H9 (cell line): ENCODE measurements around the gene NRP2. TPM values are rescaled to one million over a fixed set of nuclear protein-coding genes. Genes with fewer than 3 reads are reported as not detected.

Experiments
- DNase-seq: peaks from one replicate; pipeline ENCODE4 v3.0.0-alpha.2; 2017
- H2AFZ ChIP-seq: one replicate; pipeline ENCODE4 v1.6.1; 2013; ENCODE audit warnings: mild to moderate bottlenecking, low read length, control low read depth, moderate library complexity
- H2AK5ac ChIP-seq: 2 replicates; pipeline ENCODE4 v1.6.1; 2013; ENCODE audit warnings: low read length, control low read depth, mixed read lengths; ENCODE audit not compliant: insufficient read length
- H2BK120ac ChIP-seq: one replicate; pipeline ENCODE4 v1.6.1; 2013; ENCODE audit warnings: low read depth, mild to moderate bottlenecking, low read length, control low read depth, inconsistent platforms; ENCODE audit not compliant: poor library complexity, severe bottlenecking
- H2BK12ac ChIP-seq: 2 replicates; pipeline ENCODE4 v1.6.1; 2013; ENCODE audit warnings: low read length, control low read depth, mixed read lengths, low read depth; ENCODE audit not compliant: insufficient read length
- H2BK15ac ChIP-seq: 2 replicates; pipeline ENCODE4 v1.6.1; 2013; ENCODE audit warnings: low read depth, low read length, control low read depth
- H2BK20ac ChIP-seq: one replicate; pipeline ENCODE4 v1.6.1; 2013; ENCODE audit warnings: low read depth, mild to moderate bottlenecking, low read length, control low read depth, inconsistent platforms; ENCODE audit not compliant: poor library complexity, severe bottlenecking
- H2BK5ac ChIP-seq: 2 replicates; pipeline ENCODE4 v1.6.1; 2013; ENCODE audit warnings: low read length, control low read depth, mixed read lengths; ENCODE audit not compliant: insufficient read length
- H3K14ac ChIP-seq: 2 replicates; pipeline ENCODE4 v1.6.1; 2013; ENCODE audit warnings: low read length, control low read depth; ENCODE audit not compliant: insufficient read depth
- H3K18ac ChIP-seq: 2 replicates; pipeline ENCODE4 v1.6.1; 2013; ENCODE audit warnings: low read depth, mild to moderate bottlenecking, mixed read lengths, low read length, control low read depth; ENCODE audit not compliant: insufficient read length
- H3K23ac ChIP-seq: 2 replicates; pipeline ENCODE4 v1.6.1; 2013; ENCODE audit warnings: low read length, control low read depth, mixed read lengths, low read depth; ENCODE audit not compliant: insufficient read length
- H3K23me2 ChIP-seq: 2 replicates; pipeline ENCODE4 v1.6.1; 2013; ENCODE audit warnings: low read depth, mild to moderate bottlenecking, mixed read lengths, low read length, control low read depth; ENCODE audit not compliant: insufficient read length, poor library complexity, severe bottlenecking
- H3K27ac ChIP-seq: 2 replicates; pipeline ENCODE4 v1.5.1; 2013; ENCODE audit warnings: low read length, control low read depth, mixed read lengths, low read depth; ENCODE audit not compliant: insufficient read length
- H3K27me3 ChIP-seq: 2 replicates; pipeline ENCODE4 v1.6.1; 2013; ENCODE audit warnings: low read length, control low read depth, inconsistent platforms; ENCODE audit not compliant: insufficient read depth
- H3K4ac ChIP-seq: 2 replicates; pipeline ENCODE4 v1.6.1; 2013; ENCODE audit warnings: low read depth, mild to moderate bottlenecking, control low read depth, inconsistent platforms, low read length, moderate library complexity
- H3K4me1 ChIP-seq: 2 replicates; pipeline ENCODE4 v1.6.1; 2013; ENCODE audit warnings: low read length, control low read depth, inconsistent platforms; ENCODE audit not compliant: insufficient read depth
- H3K4me2 ChIP-seq: 2 replicates; pipeline ENCODE4 v1.6.1; 2013; ENCODE audit warnings: low read length, control low read depth, mixed read lengths; ENCODE audit not compliant: insufficient read length, insufficient read depth
- H3K56ac ChIP-seq: 2 replicates; pipeline ENCODE4 v1.6.1; 2013; ENCODE audit warnings: low read depth, mild to moderate bottlenecking, mixed read lengths, low read length, control low read depth; ENCODE audit not compliant: insufficient read length
- H3K79me1 ChIP-seq: 2 replicates; pipeline ENCODE4 v1.6.1; 2013; ENCODE audit warnings: low read depth, mild to moderate bottlenecking, moderate library complexity, low read length, control low read depth, inconsistent platforms; ENCODE audit not compliant: insufficient read depth, poor library complexity, severe bottlenecking
- H3K79me2 ChIP-seq: 2 replicates; pipeline ENCODE4 v1.6.1; 2013; ENCODE audit warnings: low read length, control low read depth, inconsistent platforms; ENCODE audit not compliant: insufficient read depth
- H3K9ac ChIP-seq: 2 replicates; pipeline ENCODE4 v1.6.1; 2013; ENCODE audit warnings: low read length, control low read depth, mixed read lengths; ENCODE audit not compliant: insufficient read length; ENCODE audit errors: extremely low read depth
- H3K9me3 ChIP-seq: one replicate; pipeline ENCODE4 v1.6.1; 2013; ENCODE audit warnings: low read depth, low read length, inconsistent platforms; ENCODE audit not compliant: control insufficient read depth
- H3T11ph ChIP-seq: one replicate; pipeline ENCODE4 v1.6.1; 2013; ENCODE audit warnings: mild to moderate bottlenecking, low read length, control low read depth, inconsistent platforms
- H4K20me1 ChIP-seq: one replicate; pipeline ENCODE4 v1.6.1; 2013; ENCODE audit not compliant: control insufficient read depth, insufficient read length, insufficient read depth
- H4K5ac ChIP-seq: 2 replicates; pipeline ENCODE4 v1.6.1; 2013; ENCODE audit warnings: low read depth, mild to moderate bottlenecking, mixed read lengths, low read length, control low read depth; ENCODE audit not compliant: insufficient read length
- H4K8ac ChIP-seq: replicated peaks from 2 replicates; pipeline ENCODE4 v1.6.1; 2013; ENCODE audit warnings: low read length, control low read depth, mixed read lengths, low read depth; ENCODE audit not compliant: insufficient read length
- H4K91ac ChIP-seq: 2 replicates; pipeline ENCODE4 v1.6.1; 2013; ENCODE audit warnings: low read depth, mild to moderate bottlenecking, moderate library complexity, mixed read lengths, low read length, control low read depth; ENCODE audit not compliant: insufficient read length
- H3K27ac Mint-ChIP-seq, 3 experiments: 2 replicates in 2 of 3; 3 replicates in 1 of 3; pipeline ENCODE4 v1.8.0; 2020 to 2021; ENCODE audit warnings: mixed read lengths in 3 of 3, mild to moderate bottlenecking in 1 of 3, moderate library complexity in 1 of 3
- H3K27me3 Mint-ChIP-seq: 2 replicates; pipeline ENCODE4 v1.8.0; 2021; ENCODE audit warnings: low read depth, mild to moderate bottlenecking, moderate library complexity, mixed read lengths
- H3K36me3 Mint-ChIP-seq, 3 experiments: 2 replicates in 2 of 3; 3 replicates in 1 of 3; pipeline ENCODE4 v1.8.0; 2020 to 2021; ENCODE audit warnings: low read depth in 3 of 3, mixed read lengths in 3 of 3; ENCODE audit not compliant: insufficient read depth in 1 of 3
- H3K4me1 Mint-ChIP-seq, 2 experiments: 2 replicates each; pipeline ENCODE4 v1.8.0; 2020; ENCODE audit warnings: mixed read lengths in 2 of 2
- H3K4me3 Mint-ChIP-seq, 2 experiments: 2 replicates in 1 of 2; 3 replicates in 1 of 2; pipeline ENCODE4 v1.8.0; 2020 to 2021; ENCODE audit warnings: mild to moderate bottlenecking in 2 of 2, mixed read lengths in 2 of 2, moderate library complexity in 1 of 2
- H3K9me3 Mint-ChIP-seq, 2 experiments: 2 replicates in 1 of 2; 3 replicates in 1 of 2; pipeline ENCODE4 v1.8.0; 2020; ENCODE audit warnings: mild to moderate bottlenecking in 2 of 2, mixed read lengths in 2 of 2, moderate library complexity in 1 of 2
- CTCF ChIP-seq: fragments of 200-600 bp; sonication (generic); conservative IDR thresholded peaks from 3 replicates; pipeline ENCODE4 v1.8.0; 2021; ENCODE audit warnings: antibody characterized with exemption, mild to moderate bottlenecking
- WGBS: extraction: QIAGEN DNeasy Blood & Tissue Kit; methylation state at CpG from one replicate; pipeline ENCODE4 v1.1.7; 2013; ENCODE audit warnings: missing lambda C conversion rate, low lambda C conversion rate, mixed read lengths; ENCODE audit not compliant: insufficient read length; ENCODE audit errors: extremely low coverage; 5-methylcytosine and 5-hydroxymethylcytosine counted together
- total RNA-seq: library from RNA; stranded (reverse); gene quantifications from 2 replicates; pipeline ENCODE4 v1.2.1, GENCODE V29; 2021

The NRP2 gene
- total RNA-seq, 1 experiment from 2014 or later = 19.7 TPM

GRCh38 chr2:205656461-205656860 is 25.8 kb upstream of the NRP2 start:
- Mint-ChIP-seq H3K27me3 (peaks cover 4% of the 10 kb centered on the region; the same call in 1 of the 2 replicates), H3K4me1 (peaks cover 5 to 16% of the 10 kb centered on the region in 2 experiments), H3K36me3 (0 out of 7 replicates have a peak, but pooled peaks cover 0 to 3% (median 0%) of the 10 kb centered on the region in 3 experiments), H3K4me3 (no peak overlapping the region), H3K9me3 (no peaks in the 10 kb centered on the region), H3K27ac (no peak overlapping the region)
- Histone ChIP-seq H3K4me1 (no peaks in the 10 kb centered on the region), H4K5ac (no peak overlapping the region), H2BK15ac (no peak overlapping the region), H4K8ac (no peak overlapping the region), H3K27ac (no peak overlapping the region), H4K91ac (no peak overlapping the region), H3K14ac (no peak overlapping the region), H3K27me3 (no peaks in the 10 kb centered on the region), H3K4ac (no peak overlapping the region), H3K23me2 (no peaks in the 10 kb centered on the region), H2BK20ac (no peak overlapping the region), H3K9ac (no peak overlapping the region), H3K79me2 (no peaks in the 10 kb centered on the region), H2BK5ac (no peak overlapping the region), H3K23ac (no peak overlapping the region), H2BK12ac (no peak overlapping the region), H4K20me1 (no peaks in the 10 kb centered on the region), H3K18ac (no peak overlapping the region), H3K9me3 (no peaks in the 10 kb centered on the region), H2BK120ac (no peak overlapping the region), H3K56ac (no peak overlapping the region), H3T11ph (no peak overlapping the region), H2AK5ac (no peak overlapping the region), H2AFZ (no peak overlapping the region), H3K79me1 (no peaks in the 10 kb centered on the region), H3K4me2 (no peak overlapping the region)
- DNase-seq = no peak
- WGBS = no CpG with 5 or more reads among the region's 7 CpGs
- no peak for TF ChIP-seq CTCF
